ENCODE results near the gene TMPRSS6. TPM values are rescaled to one million over a fixed set of nuclear protein-coding genes. Genes with fewer than 3 reads are reported as not detected.

TMPRSS6 gene
- total RNA-seq, 2 donors from 2014 or later = 0.22 to 0.31 TPM

DNA sequence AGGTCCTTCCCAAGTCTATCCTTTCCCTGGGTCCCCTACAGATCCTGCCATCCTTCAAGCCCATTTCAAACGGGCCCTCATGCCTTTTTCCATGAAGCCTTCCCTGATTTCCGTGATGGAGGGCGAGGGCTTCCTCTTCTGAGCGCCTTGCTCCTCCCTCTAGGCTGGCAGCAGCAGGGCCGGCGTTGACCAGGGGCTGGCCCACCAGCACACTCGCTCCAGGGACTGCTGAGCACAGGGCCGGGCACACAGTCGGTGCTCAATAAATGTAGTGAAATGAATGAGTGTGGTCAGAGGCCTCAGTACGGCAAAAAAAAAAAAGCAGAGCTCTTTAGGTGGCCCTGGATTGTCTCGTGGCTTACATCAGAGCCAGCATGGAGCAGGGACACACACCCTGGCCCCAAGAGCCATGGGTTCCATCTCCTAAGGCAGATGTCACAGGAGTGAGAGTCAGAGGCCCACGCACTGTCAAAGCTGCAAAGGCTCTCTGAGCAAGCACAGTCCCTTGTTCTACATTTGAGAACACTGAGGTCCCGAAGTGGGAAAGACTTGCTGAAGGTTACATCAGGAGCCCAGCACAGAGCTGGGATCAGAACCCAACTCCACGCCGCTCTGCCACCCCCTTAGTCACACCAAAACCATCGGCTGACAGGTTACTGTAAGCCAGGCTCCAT, 37.1 kb upstream of the TMPRSS6 start:
- Mint-ChIP-seq H3K27ac (no peak overlapping the region), H3K27me3 (ENCODE audit: insufficient read depth) (peaks cover 5% of the 10 kb centered on the region), H3K4me1 (peaks cover 6% of the 10 kb centered on the region), H3K4me3 (no peak overlapping the region), H3K36me3 (ENCODE audit: low read depth) (no peaks in the 10 kb centered on the region), H3K9me3 (peaks cover 10% of the 10 kb centered on the region)
- no peaks in the 10 kb centered on the region for H3K4me1 ChIP-seq (ENCODE audit: control insufficient read depth, insufficient read depth, low read length)
- no peak overlapping the region for H3K9ac ChIP-seq (ENCODE audit: extremely low read depth, low read length, poor library complexity, severe bottlenecking)
- no peak overlapping the region for H3K4me3 ChIP-seq (ENCODE audit: low read length)
- TF ChIP-seq, protein P1, sequence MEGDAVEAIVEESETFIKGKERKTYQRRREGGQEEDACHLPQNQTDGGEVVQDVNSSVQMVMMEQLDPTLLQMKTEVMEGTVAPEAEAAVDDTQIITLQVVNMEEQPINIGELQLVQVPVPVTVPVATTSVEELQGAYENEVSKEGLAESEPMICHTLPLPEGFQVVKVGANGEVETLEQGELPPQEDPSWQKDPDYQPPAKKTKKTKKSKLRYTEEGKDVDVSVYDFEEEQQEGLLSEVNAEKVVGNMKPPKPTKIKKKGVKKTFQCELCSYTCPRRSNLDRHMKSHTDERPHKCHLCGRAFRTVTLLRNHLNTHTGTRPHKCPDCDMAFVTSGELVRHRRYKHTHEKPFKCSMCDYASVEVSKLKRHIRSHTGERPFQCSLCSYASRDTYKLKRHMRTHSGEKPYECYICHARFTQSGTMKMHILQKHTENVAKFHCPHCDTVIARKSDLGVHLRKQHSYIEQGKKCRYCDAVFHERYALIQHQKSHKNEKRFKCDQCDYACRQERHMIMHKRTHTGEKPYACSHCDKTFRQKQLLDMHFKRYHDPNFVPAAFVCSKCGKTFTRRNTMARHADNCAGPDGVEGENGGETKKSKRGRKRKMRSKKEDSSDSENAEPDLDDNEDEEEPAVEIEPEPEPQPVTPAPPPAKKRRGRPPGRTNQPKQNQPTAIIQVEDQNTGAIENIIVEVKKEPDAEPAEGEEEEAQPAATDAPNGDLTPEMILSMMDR (conservative IDR thresholded peaks at IDR 0.05) = no peak
- no peaks in the 10 kb centered on the region for H3K9me3 ChIP-seq (ENCODE audit: control insufficient read depth, low read length)
- DNase-seq = no peak
- no peak overlapping the region for H3K27ac ChIP-seq (ENCODE audit: low read depth, low read length)
- WGBS, 2 experiments (ENCODE audit: insufficient coverage in 1 of 2, insufficient read length in 1 of 2) = 87 to 88% methylated on average over 9 to 16 of the region's 16 CpGs
- no peaks in the 10 kb centered on the region for H3K36me3 ChIP-seq (ENCODE audit: control insufficient read depth, insufficient read depth, low read length)
- H3K27me3 ChIP-seq (ENCODE audit: control insufficient read depth, insufficient read depth, low read length, poor library complexity, severe bottlenecking) = no peaks in the 10 kb centered on the region

DNA sequence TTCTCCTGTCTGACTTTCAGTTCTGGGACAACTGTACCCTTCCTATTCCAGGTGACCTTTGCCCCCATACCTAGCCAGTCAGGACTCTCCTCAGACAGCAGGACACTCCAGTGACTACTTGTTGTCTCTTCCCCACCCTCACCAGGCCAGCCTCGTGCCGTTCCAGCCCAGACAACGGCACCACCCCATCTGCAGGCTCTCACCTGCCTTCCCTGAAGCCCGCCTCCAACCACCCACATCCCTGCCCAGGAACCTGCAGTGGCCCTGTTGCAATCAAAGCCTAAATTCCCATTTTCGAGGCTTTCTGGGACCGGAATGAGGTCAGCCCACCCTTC, 36.5 kb upstream of the TMPRSS6 start:
- peak overlapping the region; percentile 48 for H3K27ac Mint-ChIP-seq

DNA sequence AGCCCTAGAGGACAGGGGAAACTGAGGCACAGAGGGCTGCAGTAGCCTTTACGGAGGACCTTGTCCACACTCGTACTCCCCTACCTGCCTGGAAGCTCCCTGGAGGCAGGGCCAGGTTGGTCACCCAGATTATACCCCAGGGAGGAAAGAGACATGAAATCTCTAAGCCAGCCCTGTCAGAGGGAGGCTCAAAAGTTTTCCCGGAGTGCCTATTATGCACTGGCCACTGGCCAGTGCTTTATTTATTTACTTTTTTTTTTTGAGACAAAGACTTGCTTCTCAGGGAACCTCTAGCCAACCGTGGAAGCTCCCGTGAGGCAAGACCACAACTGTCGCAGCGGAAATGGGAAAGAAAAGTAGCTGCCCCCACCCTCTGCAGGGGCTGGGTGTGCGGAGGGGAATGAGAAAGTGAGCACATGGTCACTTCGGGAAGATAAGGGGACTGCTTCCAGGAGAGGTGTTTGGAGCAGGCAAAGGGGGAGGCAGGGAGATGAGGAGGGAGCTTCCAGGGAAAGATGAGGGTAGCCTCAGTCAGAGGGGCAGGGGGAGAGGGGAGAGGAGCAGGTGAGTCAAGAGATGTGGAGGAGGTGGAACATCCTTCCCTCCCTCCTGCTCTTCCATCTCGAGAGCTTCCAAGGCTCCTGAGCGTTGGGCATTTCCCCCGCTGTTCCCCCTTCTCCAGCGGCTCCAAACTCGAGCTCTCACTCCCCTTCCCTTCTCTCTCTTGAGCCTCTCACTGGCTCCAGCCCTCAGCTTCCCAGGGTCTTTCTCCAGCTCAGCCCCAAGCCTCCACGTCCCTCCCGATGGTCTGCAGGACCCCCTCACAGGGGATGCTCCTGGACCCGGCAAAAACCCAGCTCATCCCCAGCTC, 35.9 kb upstream of the TMPRSS6 start:
- H3K27ac ChIP-seq (ENCODE audit: low read depth, low read length) = no peak overlapping the region
- H3K27me3 ChIP-seq (ENCODE audit: control insufficient read depth, insufficient read depth, low read length, poor library complexity, severe bottlenecking) = no peaks in the 10 kb centered on the region
- H3K9me3 ChIP-seq (ENCODE audit: control insufficient read depth, low read length) = no peaks in the 10 kb centered on the region
- Mint-ChIP-seq H3K4me3 (no peak overlapping the region), H3K36me3 (ENCODE audit: low read depth) (no peaks in the 10 kb centered on the region), H3K4me1 (peaks cover 6% of the 10 kb centered on the region), H3K27ac (no peak overlapping the region), H3K9me3 (no peaks in the 10 kb centered on the region), H3K27me3 (ENCODE audit: insufficient read depth) (peaks cover 5% of the 10 kb centered on the region)
- TF ChIP-seq, protein P1 (conservative IDR thresholded peaks at IDR 0.05) = no peak
- DNase-seq = no peak
- H3K4me3 ChIP-seq (ENCODE audit: low read length) = no peak overlapping the region
- H3K9ac ChIP-seq (ENCODE audit: extremely low read depth, low read length, poor library complexity, severe bottlenecking) = no peak overlapping the region
- no peaks in the 10 kb centered on the region for H3K36me3 ChIP-seq (ENCODE audit: control insufficient read depth, insufficient read depth, low read length)
- no peaks in the 10 kb centered on the region for H3K4me1 ChIP-seq (ENCODE audit: control insufficient read depth, insufficient read depth, low read length)
- WGBS, 2 experiments (ENCODE audit: insufficient coverage in 1 of 2, insufficient read length in 1 of 2) = 82 to 83% methylated on average over 7 to 17 of the region's 17 CpGs

More for the DNA sequence above, 36.5 kb upstream of the TMPRSS6 start:
- H3K36me3 ChIP-seq (ENCODE audit: control insufficient read depth, insufficient read depth, low read length) = no peaks in the 10 kb centered on the region
- H3K4me3 Mint-ChIP-seq = no peak overlapping the region
- peaks cover 5% of the 10 kb centered on the region for H3K27me3 Mint-ChIP-seq (ENCODE audit: insufficient read depth)
- H3K9ac ChIP-seq (ENCODE audit: extremely low read depth, low read length, poor library complexity, severe bottlenecking) = no peak overlapping the region
- peaks cover 6% of the 10 kb centered on the region for H3K4me1 Mint-ChIP-seq
- DNase-seq = no peak
- H3K9me3 Mint-ChIP-seq = peaks cover 4% of the 10 kb centered on the region
- TF ChIP-seq, protein P1 (conservative IDR thresholded peaks at IDR 0.05) = no peak
- no peaks in the 10 kb centered on the region for H3K9me3 ChIP-seq (ENCODE audit: control insufficient read depth, low read length)
- 87% methylated on average over 5 to 6 of the region's 6 CpGs for WGBS, 2 experiments (ENCODE audit: insufficient coverage in 1 of 2, insufficient read length in 1 of 2)
- no peak overlapping the region for H3K27ac ChIP-seq (ENCODE audit: low read depth, low read length)
- H3K27me3 ChIP-seq (ENCODE audit: control insufficient read depth, insufficient read depth, low read length, poor library complexity, severe bottlenecking) = no peaks in the 10 kb centered on the region
- no peak overlapping the region for H3K4me3 ChIP-seq (ENCODE audit: low read length)
- H3K4me1 ChIP-seq (ENCODE audit: control insufficient read depth, insufficient read depth, low read length) = no peaks in the 10 kb centered on the region
- H3K36me3 Mint-ChIP-seq (ENCODE audit: low read depth) = no peaks in the 10 kb centered on the region

All from endodermal cell (in vitro differentiated cells).